ENCODE data around the gene PIGP. TPM values are rescaled to one million over a fixed set of nuclear protein-coding genes. Genes with fewer than 3 reads are reported as not detected.
"Not testable (repeated sequence)": the region's sequence is repeated elsewhere in the genome, so short reads cannot be mapped to it uniquely, and the experiment has no call there.

PIGP gene
- total and polyA plus RNA-seq, 2 donors (not counting 1 experiment from before 2014, with no cell fraction given), result 15.8 to 22.7 TPM

GRCh38 chr21:37114301-37114700 lies 41.4 kb upstream of the PIGP start:
- H3K27me3 Mint-ChIP-seq; H3K9me3 Mint-ChIP-seq (ENCODE audit: insufficient read depth); DNase-seq; H3K4me3 Mint-ChIP-seq; H4K20me1 ChIP-seq (ENCODE audit: control insufficient read depth, insufficient read depth, low read length, poor library complexity, severe bottlenecking); H3K4me3 ChIP-seq (ENCODE audit: control extremely low read depth in 1 of 5, extremely low read depth in 1 of 5, insufficient read depth in 1 of 5, low read depth in 2 of 5, low read length in 4 of 5); H3K27ac Mint-ChIP-seq; CTCF ChIA-PET; H3K9ac ChIP-seq (ENCODE audit: low read length); H3K27me3 ChIP-seq (replicated peaks in 1 of 4; ENCODE audit: control extremely low read depth in 1 of 4, control insufficient read depth in 3 of 4, insufficient read depth in 4 of 4, low read length in 3 of 4); ATAC-seq (ENCODE audit: low read depth); H3K9me3 ChIP-seq (ENCODE audit: control extremely low read depth in 1 of 3, control insufficient read depth in 2 of 3, insufficient read depth in 1 of 3, low read length in 2 of 3); H2AFZ ChIP-seq (ENCODE audit: insufficient read depth, low read depth, low read length, poor library complexity, severe bottlenecking); H3K4me1 ChIP-seq (ENCODE audit: control insufficient read depth in 2 of 2, insufficient read depth in 2 of 2, low read length in 2 of 2); H3K36me3 ChIP-seq (replicated peaks in 1 of 2; ENCODE audit: control extremely low read depth in 1 of 2, control insufficient read depth in 1 of 2, extremely low read depth in 1 of 2, insufficient read depth in 2 of 2, low read length in 1 of 2); H3K4me1 Mint-ChIP-seq; intact Hi-C loops (cut with micrococcal nuclease); H3K4me2 ChIP-seq (replicated peaks; ENCODE audit: low read depth, low read length, poor library complexity, severe bottlenecking); POLR2A ChIA-PET; H3K27ac ChIP-seq (ENCODE audit: low read length in 2 of 2); H3K79me2 ChIP-seq (ENCODE audit: control insufficient read depth, insufficient read depth, low read length): not testable (repeated sequence)
- WGBS (ENCODE audit: insufficient coverage), result no CpG with 5 or more reads among the region's 3 CpGs

DNA sequence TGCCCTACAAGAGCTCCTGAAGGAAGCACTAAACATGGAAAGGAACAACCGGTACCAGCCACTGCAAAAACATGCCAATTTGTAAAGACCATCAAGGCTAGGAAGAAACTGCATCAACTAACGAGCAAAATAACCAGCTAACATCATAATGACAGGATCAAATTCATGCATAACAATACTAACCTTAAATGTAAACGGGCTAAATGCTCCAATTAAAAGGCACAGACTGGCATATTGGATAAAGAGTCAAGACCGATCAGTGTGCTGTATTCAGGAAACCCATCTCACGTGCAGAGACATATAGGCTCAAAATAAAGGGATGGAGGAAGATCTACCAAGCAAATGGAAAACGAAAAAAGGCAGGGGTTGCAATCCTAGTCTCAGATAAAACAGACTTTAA lies 38.2 kb upstream of the PIGP start:
- H3K27ac Mint-ChIP-seq, CTCF ChIA-PET: not testable (repeated sequence)
- 100% methylated on average over 3 of the region's 6 CpGs for WGBS (ENCODE audit: insufficient coverage)

GRCh38 chr21:37106998-37107397 lies 34.1 kb upstream of the PIGP start:
- CTCF ChIA-PET, result no interaction called here
- H3K4me1 Mint-ChIP-seq, result no peaks in the 10 kb centered on the region
- POLR2A ChIA-PET, result no interaction called here
- no peak overlapping the region for H3K4me3 ChIP-seq (ENCODE audit: control extremely low read depth in 1 of 5, extremely low read depth in 1 of 5, insufficient read depth in 1 of 5, low read depth in 2 of 5, low read length in 4 of 5)
- DNase-seq, result no peak
- ATAC-seq (ENCODE audit: low read depth), result no peak
- no peak overlapping the region for H3K4me3 Mint-ChIP-seq
- TF ChIP-seq EZH2 (IDR thresholded peaks at IDR 0.05; ENCODE audit: borderline replicate concordance, insufficient read depth, low read depth, low read length, poor library complexity, severe bottlenecking), result no peak
- TF ChIP-seq, protein P1, sequence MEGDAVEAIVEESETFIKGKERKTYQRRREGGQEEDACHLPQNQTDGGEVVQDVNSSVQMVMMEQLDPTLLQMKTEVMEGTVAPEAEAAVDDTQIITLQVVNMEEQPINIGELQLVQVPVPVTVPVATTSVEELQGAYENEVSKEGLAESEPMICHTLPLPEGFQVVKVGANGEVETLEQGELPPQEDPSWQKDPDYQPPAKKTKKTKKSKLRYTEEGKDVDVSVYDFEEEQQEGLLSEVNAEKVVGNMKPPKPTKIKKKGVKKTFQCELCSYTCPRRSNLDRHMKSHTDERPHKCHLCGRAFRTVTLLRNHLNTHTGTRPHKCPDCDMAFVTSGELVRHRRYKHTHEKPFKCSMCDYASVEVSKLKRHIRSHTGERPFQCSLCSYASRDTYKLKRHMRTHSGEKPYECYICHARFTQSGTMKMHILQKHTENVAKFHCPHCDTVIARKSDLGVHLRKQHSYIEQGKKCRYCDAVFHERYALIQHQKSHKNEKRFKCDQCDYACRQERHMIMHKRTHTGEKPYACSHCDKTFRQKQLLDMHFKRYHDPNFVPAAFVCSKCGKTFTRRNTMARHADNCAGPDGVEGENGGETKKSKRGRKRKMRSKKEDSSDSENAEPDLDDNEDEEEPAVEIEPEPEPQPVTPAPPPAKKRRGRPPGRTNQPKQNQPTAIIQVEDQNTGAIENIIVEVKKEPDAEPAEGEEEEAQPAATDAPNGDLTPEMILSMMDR (IDR thresholded peaks at IDR 0.05), result no peak
- H3K27me3 ChIP-seq (replicated peaks in 1 of 4; ENCODE audit: control extremely low read depth in 1 of 4, control insufficient read depth in 3 of 4, insufficient read depth in 4 of 4, low read length in 3 of 4), result no peaks in the 10 kb centered on the region
- no peaks in the 10 kb centered on the region for H4K20me1 ChIP-seq (ENCODE audit: control insufficient read depth, insufficient read depth, low read length, poor library complexity, severe bottlenecking)
- no peak overlapping the region for H3K4me2 ChIP-seq (replicated peaks; ENCODE audit: low read depth, low read length, poor library complexity, severe bottlenecking)
- no peak overlapping the region for H3K27ac ChIP-seq (ENCODE audit: low read length in 2 of 2)
- H3K9ac ChIP-seq (ENCODE audit: low read length), result no peak overlapping the region
- H3K9me3 ChIP-seq (ENCODE audit: control extremely low read depth in 1 of 3, control insufficient read depth in 2 of 3, insufficient read depth in 1 of 3, low read length in 2 of 3), result peaks cover 0 to 12% (median 1%) of the 10 kb centered on the region in 3 donors
- 100% methylated on average over 1 of the region's 2 CpGs for WGBS (ENCODE audit: insufficient coverage)
- peaks cover 0 to 7% of the 10 kb centered on the region in 2 experiments for H3K36me3 ChIP-seq (replicated peaks in 1 of 2; ENCODE audit: control extremely low read depth in 1 of 2, control insufficient read depth in 1 of 2, extremely low read depth in 1 of 2, insufficient read depth in 2 of 2, low read length in 1 of 2)
- H3K9me3 Mint-ChIP-seq (ENCODE audit: insufficient read depth), result peaks cover 4% of the 10 kb centered on the region
- H3K27ac Mint-ChIP-seq, result no peak overlapping the region
- H3K79me2 ChIP-seq (ENCODE audit: control insufficient read depth, insufficient read depth, low read length), result no peaks in the 10 kb centered on the region
- H2AFZ ChIP-seq (ENCODE audit: insufficient read depth, low read depth, low read length, poor library complexity, severe bottlenecking), result no peak overlapping the region
- intact Hi-C loops (cut with micrococcal nuclease), result no loop called here
- no peaks in the 10 kb centered on the region for H3K4me1 ChIP-seq (ENCODE audit: control insufficient read depth in 2 of 2, insufficient read depth in 2 of 2, low read length in 2 of 2)
- H3K27me3 Mint-ChIP-seq, result no peaks in the 10 kb centered on the region

More for the DNA sequence above, 38.2 kb upstream of the PIGP start:
- H3K4me3 Mint-ChIP-seq; H3K9ac ChIP-seq (ENCODE audit: low read length); H3K79me2 ChIP-seq (ENCODE audit: control insufficient read depth, insufficient read depth, low read length); H2AFZ ChIP-seq (ENCODE audit: insufficient read depth, low read depth, low read length, poor library complexity, severe bottlenecking); H3K4me2 ChIP-seq (replicated peaks; ENCODE audit: low read depth, low read length, poor library complexity, severe bottlenecking); H3K27me3 ChIP-seq (replicated peaks in 1 of 4; ENCODE audit: control extremely low read depth in 1 of 4, control insufficient read depth in 3 of 4, insufficient read depth in 4 of 4, low read length in 3 of 4); H3K27me3 Mint-ChIP-seq; ATAC-seq (ENCODE audit: low read depth); H4K20me1 ChIP-seq (ENCODE audit: control insufficient read depth, insufficient read depth, low read length, poor library complexity, severe bottlenecking); H3K36me3 ChIP-seq (replicated peaks in 1 of 2; ENCODE audit: control extremely low read depth in 1 of 2, control insufficient read depth in 1 of 2, extremely low read depth in 1 of 2, insufficient read depth in 2 of 2, low read length in 1 of 2); intact Hi-C loops (cut with micrococcal nuclease); H3K4me1 ChIP-seq (ENCODE audit: control insufficient read depth in 2 of 2, insufficient read depth in 2 of 2, low read length in 2 of 2); H3K4me3 ChIP-seq (ENCODE audit: control extremely low read depth in 1 of 5, extremely low read depth in 1 of 5, insufficient read depth in 1 of 5, low read depth in 2 of 5, low read length in 4 of 5); H3K9me3 Mint-ChIP-seq (ENCODE audit: insufficient read depth); H3K4me1 Mint-ChIP-seq; DNase-seq; POLR2A ChIA-PET; H3K27ac ChIP-seq (ENCODE audit: low read length in 2 of 2): not testable (repeated sequence)
- H3K9me3 ChIP-seq (ENCODE audit: control extremely low read depth in 1 of 3, control insufficient read depth in 2 of 3, insufficient read depth in 1 of 3, low read length in 2 of 3), result peaks cover 0 to 12% (median 1%) of the 10 kb centered on the region in 3 donors

Data from B cell (primary cell).